A549 (cell line): ENCODE data around the gene ANG. TPM values are rescaled to one million over a fixed set of nuclear protein-coding genes. Genes with fewer than 3 reads are reported as not detected.
A peak's percentile ranks its signal among the peaks of the same experiment; 100 is the strongest.

ENCODE experiments used
- ATAC-seq, 2 experiments: fragments of 200-7000 bp in 1 of 2; fragments of >200 bp in 1 of 2; cut with Nextera tagmentation in 1 of 2; cut with Tn5 transposase in 1 of 2; 3 replicates each; pipeline versions ENCODE4 v1.8.0 to v1.9.1; 2018 to 2020; ENCODE audit warnings: mild to moderate bottlenecking in 1 of 2, moderate library complexity in 1 of 2
- CTCF ChIA-PET: fragments of 300-600 bp; sonication (Branson Sonifier 250); formaldehyde crosslinking; extraction: SDS; loops from one replicate; lab custom pipeline; 2021; ENCODE audit warnings: antibody characterized with exemption, inconsistent platforms; lab: Yijun Ruan, JAX
- POLR2A ChIA-PET: fragments of 350-600 bp; formaldehyde crosslinking; extraction: SDS; loops from one replicate; lab custom pipeline; 2021; ENCODE audit warnings: antibody characterized with exemption, inconsistent platforms; lab: Yijun Ruan, JAX
- DNase-seq, 2 experiments: peaks; one replicate each; pipeline versions ENCODE4 v3.0.0 to v3.0.0-alpha.2; 2011 to 2016; ENCODE audit warnings: low read depth in 1 of 2, low spot score in 1 of 2
- FAIRE-seq: peaks from 2 replicates; lab custom pipeline; 2011; peaks lifted over from hg19 to GRCh38; lab: Jason Lieb, UNC
- H3K27ac ChIP-seq, 2 experiments: fragments of >200 bp; sonication (Bioruptor Twin); formaldehyde crosslinking; 3 replicates each; pipeline ENCODE4 v1.5.1; 2016 to 2017
- H3K4me1 ChIP-seq: fragments of >200 bp; sonication (Bioruptor Twin); formaldehyde crosslinking; 3 replicates; pipeline ENCODE4 v1.6.1; 2016
- H3K4me2 ChIP-seq: fragments of >200 bp; sonication (Bioruptor Twin); formaldehyde crosslinking; 3 replicates; pipeline ENCODE4 v1.6.1; 2016
- H3K4me3 ChIP-seq: fragments of >200 bp; sonication (Bioruptor Twin); formaldehyde crosslinking; 3 replicates; pipeline ENCODE4 v1.5.1; 2016
- H3K9me3 ChIP-seq: fragments of >200 bp; sonication (Bioruptor Twin); formaldehyde crosslinking; 3 replicates; pipeline ENCODE4 v1.6.1; 2016
- BCL3 ChIP-seq: fragments of >200 bp; sonication (Bioruptor Twin); formaldehyde crosslinking; IDR thresholded peaks from 3 replicates; pipeline ENCODE4 v1.6.1; 2016
- BHLHE40 ChIP-seq: IDR thresholded peaks from 2 replicates; pipeline ENCODE4 v1.6.1; 2012; ENCODE audit warnings: low read depth, low read length, inconsistent platforms
- CTCF ChIP-seq: fragments of >200 bp; sonication (Bioruptor Twin); formaldehyde crosslinking; IDR thresholded peaks from 3 replicates; pipeline ENCODE4 v1.5.1; 2016
- EHF ChIP-seq: fragments of 250-450 bp; sonication (Bioruptor Pico); IDR thresholded peaks from 2 replicates; pipeline ENCODE4 v1.5.0; 2020; ENCODE audit warnings: mild to moderate bottlenecking
- EHMT2 ChIP-seq: fragments of 200-600 bp; sonication (generic); IDR thresholded peaks from 2 replicates; pipeline ENCODE4 v1.6.1; 2016; ENCODE audit warnings: antibody characterized with exemption, low read depth, mild to moderate bottlenecking, moderate library complexity
- EP300 ChIP-seq, 2 experiments: fragments of >200 bp; sonication (Bioruptor Twin); formaldehyde crosslinking; IDR thresholded peaks; 2 replicates in 1 of 2; 3 replicates in 1 of 2; pipeline ENCODE4 v1.6.1; 2016 to 2017
- ESRRA ChIP-seq: fragments of 150-350 bp; IDR thresholded peaks from 2 replicates; pipeline ENCODE4 v1.6.1; 2014; ENCODE audit warnings: mild to moderate bottlenecking, low read length, borderline replicate concordance
- HDAC2 ChIP-seq: fragments of 200-600 bp; sonication (generic); IDR thresholded peaks from 2 replicates; pipeline ENCODE4 v1.6.1; 2016
- HES2 ChIP-seq: fragments of >200 bp; sonication (Bioruptor Twin); formaldehyde crosslinking; IDR thresholded peaks from 2 replicates; pipeline ENCODE4 v1.6.1; 2016
- HEYL ChIP-seq: fragments of 250-450 bp; sonication (Bioruptor Pico); IDR thresholded peaks from 2 replicates; pipeline ENCODE4 v1.8.0; 2021; ENCODE audit warnings: mild to moderate bottlenecking, moderate library complexity
- HMGXB4 ChIP-seq: fragments of 250-450 bp; sonication (Bioruptor Pico); IDR thresholded peaks from 2 replicates; pipeline ENCODE4 v1.5.0; 2021; ENCODE audit warnings: mild to moderate bottlenecking, moderate library complexity, borderline replicate concordance
- HOXB13 ChIP-seq: fragments of 250-450 bp; sonication (Bioruptor Pico); IDR thresholded peaks from 2 replicates; pipeline ENCODE4 v1.5.0; 2020; ENCODE audit warnings: low read depth, mild to moderate bottlenecking, moderate library complexity
- HOXB5 ChIP-seq: fragments of 250-450 bp; sonication (Bioruptor Pico); IDR thresholded peaks from 2 replicates; pipeline ENCODE4 v1.5.0; 2020; ENCODE audit warnings: mild to moderate bottlenecking, moderate library complexity
- MAFK ChIP-seq: fragments of 450-650 bp; IDR thresholded peaks from 2 replicates; pipeline ENCODE4 v1.6.1; 2014; ENCODE audit not compliant: partially characterized antibody
- NPAS2 ChIP-seq: fragments of 250-450 bp; sonication (Bioruptor Pico); IDR thresholded peaks from 2 replicates; pipeline ENCODE4 v1.8.0; 2022; ENCODE audit warnings: mild to moderate bottlenecking, moderate library complexity, borderline replicate concordance
- PHF8 ChIP-seq: fragments of 200-600 bp; sonication (generic); IDR thresholded peaks from 2 replicates; pipeline ENCODE4 v1.6.1; 2016; ENCODE audit warnings: low read depth, mild to moderate bottlenecking, antibody characterized with exemption, moderate library complexity, borderline replicate concordance
- POLR2AphosphoS2 ChIP-seq: conservative IDR thresholded peaks from 2 replicates; pipeline ENCODE4 v1.6.1; 2012; ENCODE audit warnings: low read length, improper control_type of control experiment, inconsistent platforms
- RFX5 ChIP-seq: fragments of 450-650 bp; IDR thresholded peaks from 2 replicates; pipeline ENCODE4 v1.7.1; 2014; ENCODE audit warnings: antibody characterized with exemption, mild to moderate bottlenecking, moderate library complexity
- RNF2 ChIP-seq: fragments of 200-600 bp; sonication (generic); IDR thresholded peaks from 2 replicates; pipeline ENCODE4 v1.6.1; 2016; ENCODE audit warnings: low read depth, mild to moderate bottlenecking, antibody characterized with exemption, moderate library complexity, borderline replicate concordance
- TFCP2L1 ChIP-seq: fragments of 250-450 bp; sonication (Bioruptor Pico); IDR thresholded peaks from 2 replicates; pipeline ENCODE4 v1.5.0; 2021; ENCODE audit warnings: mild to moderate bottlenecking
- USF2 ChIP-seq: fragments of 450-650 bp; IDR thresholded peaks from 2 replicates; pipeline ENCODE4 v1.6.1; 2014; ENCODE audit warnings: antibody characterized with exemption
- ZFP36 ChIP-seq: fragments of 450-650 bp; IDR thresholded peaks from 2 replicates; pipeline ENCODE4 v1.6.1; 2014; ENCODE audit warnings: borderline replicate concordance; ENCODE audit not compliant: partially characterized antibody
- ZSCAN20 ChIP-seq: fragments of 250-450 bp; sonication (Bioruptor Pico); IDR thresholded peaks from 2 replicates; pipeline ENCODE4 v1.8.0; 2022; ENCODE audit warnings: mild to moderate bottlenecking, moderate library complexity
- WGBS: methylation state at CpG from one replicate; pipeline ENCODE4 v1.1.6; 2017; ENCODE audit errors: missing lambda C conversion rate; 5-methylcytosine and 5-hydroxymethylcytosine counted together
- polyA plus RNA-seq, 4 experiments: library from polyadenylated mRNA; depleted of rRNA in 3 of 4; stranded (reverse); fragments of >200 nt; fragmentation: RNase III in 1 of 4; extraction: RNeasy Plus Mini Kit Qiagen cat#74134 plus additional on column Dnase treatment in 1 of 4; gene quantifications; 2 replicates in 3 of 4; 3 replicates in 1 of 4; pipeline ENCODE4 v1.2.3, GENCODE V29; 2011 to 2017

The ANG gene
- polyA plus RNA-seq, 2 of the 4 experiments (the other 2 are of a cell fraction), result 10.5 to 35.4 TPM

GRCh38 chr14:20706657-20707355 is 18.2 kb downstream of the ANG start:
- no peak for FAIRE-seq
- no peak overlapping the region for H3K4me3 ChIP-seq
- 61% methylated on average over 4 of the region's 4 CpGs for WGBS
- TF ChIP-seq PHF8 (no peak), BCL3 (no peak), ZFP36 (no peak), TFCP2L1 (CRISPR knock-in tag) (no peak), HDAC2 (no peak), USF2 (no peak), HMGXB4 (no peak), EP300 (IDR thresholded peaks at IDR 0.05) (no peak), EHMT2 (no peak), MAFK (no peak), ESRRA (no peak), HOXB13 (CRISPR knock-in tag) (no peak), CTCF (no peak), HOXB5 (CRISPR knock-in tag) (no peak), ZSCAN20 (CRISPR knock-in tag) (no peak), POLR2AphosphoS2 (no peak), NPAS2 (CRISPR knock-in tag) (no peak)
- TF ChIP-seq, all 56 proteins: peak for 0
- POLR2A ChIA-PET, result no interaction called here
- H3K4me2 ChIP-seq, result no peak overlapping the region; the same call in 2 of the 3 replicates
- H3K9me3 ChIP-seq, result no peaks in the 10 kb centered on the region
- no peak for ATAC-seq
- no peak overlapping the region for H3K27ac ChIP-seq
- peaks cover 7% of the 10 kb centered on the region; the same call in 2 of the 3 replicates for H3K4me1 ChIP-seq
- DNase-seq, result no peak
- CTCF ChIA-PET, result interaction anchor here (1.2 to 2.0 kb wide), 5 partner anchors 11 to 264 kb away, joined by 3 to 9 read pairs (median 7); no protein-coding TSS in a partner anchor

- H3K4me1 ChIP-seq, result peaks cover 7% of the 10 kb centered on the region; the same call in 2 of the 3 replicates
- ChIA-PET CTCF (interaction anchor here (1.2 to 2.0 kb wide), 5 partner anchors 11 to 263 kb away, joined by 3 to 9 read pairs (median 7); no protein-coding TSS in a partner anchor), POLR2A (interaction anchor here (0.6 kb wide), 1 partner anchor 129 kb away, joined by 3 read pairs; no protein-coding TSS in a partner anchor)
- peak overlapping the region; percentile 42 for H3K4me2 ChIP-seq
- 0 out of 6 replicates have a peak, but pooled peaks of 1 of the 2 experiments have one; percentile 19 for ATAC-seq
- no peak overlapping the region for H3K27ac ChIP-seq
- FAIRE-seq, result no peak
- peak in 1 of 2 experiments; percentile 16 for DNase-seq
- TF ChIP-seq RFX5, result no peak
- TF ChIP-seq HEYL (CRISPR knock-in tag), result no peak
- no peak for TF ChIP-seq BCL3
- TF ChIP-seq HES2, result no peak
- no peak for TF ChIP-seq RNF2
- TF ChIP-seq BHLHE40, result no peak
- no peak for TF ChIP-seq NPAS2 (CRISPR knock-in tag)
- TF ChIP-seq EHF, result no peak
- TF ChIP-seq PHF8, result no peak
- H3K9me3 ChIP-seq, result no peaks in the 10 kb centered on the region
- WGBS, result 65% methylated on average over 2 of the region's 2 CpGs
- H3K4me3 ChIP-seq, result no peak overlapping the region
Observed at GRCh38 chr14:20707622-20708021, 19.1 kb downstream of the ANG start.
